Caco-2 (cell line): ENCODE results near the gene IGFALS. TPM values are rescaled to one million over a fixed set of nuclear protein-coding genes. Genes with fewer than 3 reads are reported as not detected.

Experiments used
- BruUV-seq: library from RNA; stranded (reverse); fragments of 400-500 nt; replicated peaks from 2 replicates; lab custom pipeline; 2021; lab: Mats Ljungman, UMichigan
- CTCF ChIA-PET: fragments of 300-600 bp; sonication (Branson Sonifier 250); formaldehyde crosslinking; loops from one replicate; lab custom pipeline; 2022; ENCODE audit warnings: antibody characterized with exemption; lab: Charles Lee
- POLR2A ChIA-PET: fragments of 300-600 bp; sonication (Branson Sonifier 250); formaldehyde crosslinking; loops from one replicate; lab custom pipeline; 2022; ENCODE audit warnings: antibody characterized with exemption; lab: Charles Lee
- DNase-seq, 2 experiments: peaks; one replicate each; pipeline versions ENCODE4 v3.0.0 to v3.0.0-alpha.2; 2020 to 2022
- H3K27me3 ChIP-seq: replicated peaks from 2 replicates; pipeline ENCODE4 v1.6.0; 2011; ENCODE audit warnings: low read length; ENCODE audit not compliant: control insufficient read depth, insufficient read depth
- H3K36me3 ChIP-seq: 2 replicates; pipeline ENCODE4 v1.5.1; 2011; ENCODE audit warnings: low read length; ENCODE audit not compliant: control insufficient read depth, insufficient read depth
- H3K4me1 ChIP-seq: fragments of 250-450 bp; sonication (Bioruptor Pico); 2 replicates; pipeline ENCODE4 v1.5.1; 2020; ENCODE audit warnings: mild to moderate bottlenecking
- H3K4me3 ChIP-seq: 2 replicates; pipeline ENCODE4 v1.5.1; 2011; ENCODE audit warnings: low read depth, mild to moderate bottlenecking, control low read depth, low read length
- H3K9me3 ChIP-seq: fragments of 250-450 bp; sonication (Bioruptor Pico); 2 replicates; pipeline ENCODE4 v1.5.1; 2020; ENCODE audit warnings: mild to moderate bottlenecking, moderate library complexity
- H3K27ac Mint-ChIP-seq: one replicate; pipeline ENCODE4 v1.8.0; 2022; ENCODE audit warnings: mixed read lengths; ENCODE audit not compliant: unreplicated experiment
- H3K27me3 Mint-ChIP-seq: one replicate; pipeline ENCODE4 v1.8.0; 2022; ENCODE audit warnings: mixed read lengths; ENCODE audit not compliant: insufficient read depth, unreplicated experiment
- H3K36me3 Mint-ChIP-seq: one replicate; pipeline ENCODE4 v1.8.0; 2022; ENCODE audit warnings: mild to moderate bottlenecking, mixed read lengths; ENCODE audit not compliant: insufficient read depth, unreplicated experiment
- H3K4me1 Mint-ChIP-seq: one replicate; pipeline ENCODE4 v1.8.0; 2022; ENCODE audit warnings: low read depth, mixed read lengths; ENCODE audit not compliant: unreplicated experiment
- H3K4me3 Mint-ChIP-seq: one replicate; pipeline ENCODE4 v1.8.0; 2022; ENCODE audit warnings: mild to moderate bottlenecking, moderate library complexity, mixed read lengths; ENCODE audit not compliant: unreplicated experiment
- H3K9me3 Mint-ChIP-seq: one replicate; pipeline ENCODE4 v1.8.0; 2022; ENCODE audit warnings: mixed read lengths; ENCODE audit not compliant: unreplicated experiment
- CTCF ChIP-seq, 2 experiments: fragments of 200-600 bp in 1 of 2; IDR thresholded peaks; 1 replicate in 1 of 2; 2 replicates in 1 of 2; pipeline versions ENCODE4 v1.5.1 to v1.8.0; 2011 to 2022; ENCODE audit warnings: antibody characterized with exemption in 1 of 2, control low read depth in 1 of 2, inconsistent platforms in 1 of 2, low read depth in 1 of 2, low read length in 1 of 2, mild to moderate bottlenecking in 1 of 2, moderate library complexity in 1 of 2; ENCODE audit not compliant: insufficient read depth in 1 of 2, severe bottlenecking in 1 of 2, unreplicated experiment in 1 of 2
- intact Hi-C: fragments of 100-400 bp; cut with micrococcal nuclease; formaldehyde crosslinking; loops from one replicate; pipeline ENCODE4 v1.10.0; 2022; ENCODE audit not compliant: unreplicated experiment
- total RNA-seq: library from RNA; stranded (reverse); gene quantifications from 2 replicates; pipeline ENCODE4 v1.2.3, GENCODE V29; 2022

IGFALS gene
- total RNA-seq, 1 experiment from 2014 or later: not detected

GRCh38 chr16:1818204-1818872 lies 24.8 kb upstream of the IGFALS start:
- TF ChIP-seq CTCF (IDR thresholded peaks at IDR 0.05; ENCODE audit: insufficient read depth in 1 of 2, low read depth in 1 of 2, low read length in 1 of 2, severe bottlenecking in 1 of 2, unreplicated experiment in 1 of 2): no peak
- BruUV-seq: no TSS peak
- no peaks in the 10 kb centered on the region for H3K9me3 Mint-ChIP-seq
- H3K27me3 Mint-ChIP-seq: no peaks in the 10 kb centered on the region
- intact Hi-C loops: no loop called here
- Histone ChIP-seq H3K27me3 (no peaks in the 10 kb centered on the region), H3K9me3 (no peaks in the 10 kb centered on the region), H3K4me3 (no peak overlapping the region), H3K4me1 (no peaks in the 10 kb centered on the region), H3K36me3 (peaks cover 1% of the 10 kb centered on the region; the same call in 1 of the 2 replicates)
- peaks cover 22% of the 10 kb centered on the region for H3K36me3 Mint-ChIP-seq
- H3K4me3 Mint-ChIP-seq: no peak overlapping the region
- H3K4me1 Mint-ChIP-seq: no peaks in the 10 kb centered on the region
- no peak for DNase-seq
- POLR2A ChIA-PET: no interaction called here
- no peak overlapping the region for H3K27ac Mint-ChIP-seq
- CTCF ChIA-PET: no interaction called here

- Histone ChIP-seq H3K9me3 (no peaks in the 10 kb centered on the region), H3K36me3 (peaks cover 1% of the 10 kb centered on the region; the same call in 1 of the 2 replicates), H3K4me3 (no peak overlapping the region), H3K27me3 (no peaks in the 10 kb centered on the region), H3K4me1 (no peaks in the 10 kb centered on the region)
- POLR2A ChIA-PET: no interaction called here
- DNase-seq: no peak
- Mint-ChIP-seq H3K27ac (no peak overlapping the region), H3K4me3 (no peak overlapping the region), H3K27me3 (no peaks in the 10 kb centered on the region), H3K36me3 (peaks cover 27% of the 10 kb centered on the region), H3K4me1 (no peaks in the 10 kb centered on the region), H3K9me3 (no peaks in the 10 kb centered on the region)
- CTCF ChIA-PET: interaction anchor here (0.5 kb wide), 1 partner anchor 14 kb away, joined by 3 read pairs; no protein-coding TSS in a partner anchor
- intact Hi-C loops: no loop called here
- TF ChIP-seq CTCF (IDR thresholded peaks at IDR 0.05; ENCODE audit: insufficient read depth in 1 of 2, low read depth in 1 of 2, low read length in 1 of 2, severe bottlenecking in 1 of 2, unreplicated experiment in 1 of 2): no peak
- no TSS peak for BruUV-seq
Observed at GRCh38 chr16:1817716-1818115, 24.2 kb upstream of the IGFALS start.

- intact Hi-C loops: no loop called here
- no peaks in the 10 kb centered on the region for H3K27me3 ChIP-seq
- peaks cover 1% of the 10 kb centered on the region; the same call in 1 of the 2 replicates for H3K36me3 ChIP-seq
- no TSS peak for BruUV-seq
- no peak for DNase-seq
- no peaks in the 10 kb centered on the region for H3K27me3 Mint-ChIP-seq
- H3K4me3 Mint-ChIP-seq: no peak overlapping the region
- peaks cover 27% of the 10 kb centered on the region for H3K36me3 Mint-ChIP-seq
- no peaks in the 10 kb centered on the region for H3K9me3 Mint-ChIP-seq
- ChIA-PET CTCF (no interaction called here), POLR2A (no interaction called here)
- no peaks in the 10 kb centered on the region for H3K4me1 ChIP-seq
- no peaks in the 10 kb centered on the region for H3K4me1 Mint-ChIP-seq
- no peaks in the 10 kb centered on the region for H3K9me3 ChIP-seq
- no peak overlapping the region for H3K4me3 ChIP-seq
- H3K27ac Mint-ChIP-seq: no peak overlapping the region
- TF ChIP-seq CTCF (IDR thresholded peaks at IDR 0.05; ENCODE audit: insufficient read depth in 1 of 2, low read depth in 1 of 2, low read length in 1 of 2, severe bottlenecking in 1 of 2, unreplicated experiment in 1 of 2): no peak
Observed at GRCh38 chr16:1817276-1817589, 23.7 kb upstream of the IGFALS start.
